Measurements from ENCODE around the gene USP8. TPM values are rescaled to one million over a fixed set of nuclear protein-coding genes. Genes with fewer than 3 reads are reported as not detected.

The USP8 gene
- polyA plus RNA-seq, 2 of the 4 experiments (the other 2 are of a cell fraction) = 53.1 to 108 TPM

- TF ChIP-seq RAD21 (conservative IDR thresholded peaks at IDR 0.05 in 1 of 2, IDR thresholded peaks at IDR 0.05 in 1 of 2) (no peak), HEYL (CRISPR knock-in tag; IDR thresholded peaks at IDR 0.05) (no peak), RFX5 (IDR thresholded peaks at IDR 0.05) (no peak)
Measured at GRCh38 chr15:50543556-50543955, 119.4 kb downstream of the USP8 start (continued).

- TF ChIP-seq JUN (IDR thresholded peaks at IDR 0.05) = no peak
- TF ChIP-seq NPAS2 (CRISPR knock-in tag; IDR thresholded peaks at IDR 0.05; ENCODE audit: borderline replicate concordance) = no peak
- TF ChIP-seq FOSL2 (IDR thresholded peaks at IDR 0.05) = no peak
- no peak for TF ChIP-seq FOSL2 (CRISPR knock-in tag; IDR thresholded peaks at IDR 0.05)
- no peak for TF ChIP-seq CTCF (IDR thresholded peaks at IDR 0.05)
- TF ChIP-seq, protein P1, sequence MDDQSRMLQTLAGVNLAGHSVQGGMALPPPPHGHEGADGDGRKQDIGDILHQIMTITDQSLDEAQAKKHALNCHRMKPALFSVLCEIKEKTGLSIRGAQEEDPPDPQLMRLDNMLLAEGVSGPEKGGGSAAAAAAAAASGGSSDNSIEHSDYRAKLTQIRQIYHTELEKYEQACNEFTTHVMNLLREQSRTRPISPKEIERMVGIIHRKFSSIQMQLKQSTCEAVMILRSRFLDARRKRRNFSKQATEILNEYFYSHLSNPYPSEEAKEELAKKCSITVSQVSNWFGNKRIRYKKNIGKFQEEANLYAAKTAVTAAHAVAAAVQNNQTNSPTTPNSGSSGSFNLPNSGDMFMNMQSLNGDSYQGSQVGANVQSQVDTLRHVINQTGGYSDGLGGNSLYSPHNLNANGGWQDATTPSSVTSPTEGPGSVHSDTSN (IDR thresholded peaks at IDR 0.05) = no peak
- TF ChIP-seq POLR2A (IDR thresholded peaks at IDR 0.05; ENCODE audit: low read length) = no peak
- no peak for TF ChIP-seq KDM1A (IDR thresholded peaks at IDR 0.05; ENCODE audit: low read depth)
- TF ChIP-seq ZFP36 (IDR thresholded peaks at IDR 0.05; ENCODE audit: borderline replicate concordance, partially characterized antibody) = no peak
- TF ChIP-seq, protein P2, sequence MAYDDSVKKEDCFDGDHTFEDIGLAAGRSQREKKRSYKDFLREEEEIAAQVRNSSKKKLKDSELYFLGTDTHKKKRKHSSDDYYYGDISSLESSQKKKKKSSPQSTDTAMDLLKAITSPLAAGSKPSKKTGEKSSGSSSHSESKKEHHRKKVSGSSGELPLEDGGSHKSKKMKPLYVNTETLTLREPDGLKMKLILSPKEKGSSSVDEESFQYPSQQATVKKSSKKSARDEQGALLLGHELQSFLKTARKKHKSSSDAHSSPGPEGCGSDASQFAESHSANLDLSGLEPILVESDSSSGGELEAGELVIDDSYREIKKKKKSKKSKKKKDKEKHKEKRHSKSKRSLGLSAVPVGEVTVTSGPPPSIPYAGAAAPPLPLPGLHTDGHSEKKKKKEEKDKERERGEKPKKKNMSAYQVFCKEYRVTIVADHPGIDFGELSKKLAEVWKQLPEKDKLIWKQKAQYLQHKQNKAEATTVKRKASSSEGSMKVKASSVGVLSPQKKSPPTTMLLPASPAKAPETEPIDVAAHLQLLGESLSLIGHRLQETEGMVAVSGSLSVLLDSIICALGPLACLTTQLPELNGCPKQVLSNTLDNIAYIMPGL (CRISPR knock-in tag; IDR thresholded peaks at IDR 0.05; ENCODE audit: borderline replicate concordance) = no peak
- TF ChIP-seq PHF8 (IDR thresholded peaks at IDR 0.05; ENCODE audit: borderline replicate concordance, low read depth) = no peak
- TF ChIP-seq HES2 (IDR thresholded peaks at IDR 0.05) = no peak
- TF ChIP-seq HOXB5 (CRISPR knock-in tag; IDR thresholded peaks at IDR 0.05) = no peak
- no peak for TF ChIP-seq HDAC2 (IDR thresholded peaks at IDR 0.05)
- no peak for TF ChIP-seq RARB (CRISPR knock-in tag; IDR thresholded peaks at IDR 0.05)
- no peak for TF ChIP-seq RFX5 (IDR thresholded peaks at IDR 0.05)
- TF ChIP-seq TFCP2L1 (CRISPR knock-in tag; IDR thresholded peaks at IDR 0.05) = no peak
- TF ChIP-seq ZNF302 (CRISPR knock-in tag; IDR thresholded peaks at IDR 0.05) = no peak
- FAIRE-seq (no peak), DNase-seq (ENCODE audit: low read depth in 1 of 2, low spot score in 1 of 2) (no peak), ATAC-seq (no peak)
- CTCF ChIA-PET = interaction anchor here (1.2 to 1.6 kb wide), 3 partner anchors 16 to 342 kb away, joined by 3 to 4 read pairs (median 3); no protein-coding TSS in a partner anchor
- Histone ChIP-seq H3K4me2 (no peak overlapping the region), H3K4me1 (no peaks in the 10 kb centered on the region), H3K9me3 (no peaks in the 10 kb centered on the region), H3K27ac (no peak overlapping the region), H3K4me3 (no peak overlapping the region)
- POLR2A ChIA-PET = no interaction called here
- 66% methylated on average over 5 of the region's 5 CpGs for WGBS (ENCODE audit: missing lambda C conversion rate)
Measured at GRCh38 chr15:50544368-50544767, 120.2 kb downstream of the USP8 start.

- CTCF ChIA-PET = interaction anchor here (0.8 to 1.3 kb wide), 2 partner anchors 80 to 109 kb away, joined by 3 read pairs; no protein-coding TSS in a partner anchor
- DNase-seq (ENCODE audit: low read depth in 1 of 2, low spot score in 1 of 2) (no peak), ATAC-seq (no peak), FAIRE-seq (no peak)
- Histone ChIP-seq H3K4me3 (no peak within 1 kb of the TSS), H3K4me1 (no peaks in the 10 kb centered on the region), H3K9me3 (no peaks in the 10 kb centered on the region), H3K27ac (no peak within 1 kb of the TSS), H3K4me2 (no peak within 1 kb of the TSS)
- 79% methylated on average over 5 of the region's 5 CpGs for WGBS (ENCODE audit: missing lambda C conversion rate)
- TF ChIP-seq EP300 (IDR thresholded peaks at IDR 0.05) (no peak), HDAC2 (IDR thresholded peaks at IDR 0.05) (no peak)
- POLR2A ChIA-PET = no interaction called here
Measured at GRCh38 chr15:50546566-50546965, 122.4 kb downstream of the USP8 start, which contains the start of gene USP50. Gene USP50 (minus strand): TSS chr15:50546666. CDS start chr15:50546525, 141 bp downstream.
